ENCODE measurements around the gene ENTREP1.

DNA sequence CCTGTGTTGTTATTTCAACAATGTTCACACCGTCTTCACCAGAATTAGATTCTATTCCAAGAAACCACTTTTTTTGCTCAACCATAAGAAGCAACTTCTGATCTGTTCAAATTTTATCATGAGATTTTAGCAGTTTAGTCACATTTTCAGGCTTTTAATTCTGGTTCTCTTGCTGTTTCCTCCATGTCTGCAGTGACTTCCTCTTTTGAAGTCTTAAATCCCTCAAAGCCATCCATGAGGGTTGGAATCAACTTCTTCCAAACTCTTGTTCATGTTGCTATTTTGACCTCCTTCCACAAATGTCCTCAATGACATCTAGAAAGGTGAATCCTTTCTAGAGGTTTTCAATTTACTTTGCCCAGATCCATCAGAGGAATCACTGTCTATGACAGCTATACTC, 25.7 kb upstream of the ENTREP1 start:
- no peak for TF ChIP-seq CTCF (IDR thresholded peaks at IDR 0.05)
- TF ChIP-seq POLR2A (IDR thresholded peaks at IDR 0.05), result no peak
- TF ChIP-seq EP300 (IDR thresholded peaks at IDR 0.05), result no peak
